CD8-positive, alpha-beta memory T cell (primary cell): Measurements from ENCODE around the gene ACSS1. TPM values are rescaled to one million over a fixed set of nuclear protein-coding genes. Genes with fewer than 3 reads are reported as not detected.

Experiments
- CTCF ChIA-PET: fragments of 350-600 bp; sonication (Branson Sonifier 250); formaldehyde crosslinking; loops from one replicate; lab custom pipeline; 2021; ENCODE audit warnings: antibody characterized with exemption; lab: Charles Lee
- POLR2A ChIA-PET: fragments of 350-600 bp; sonication (Branson Sonifier 250); formaldehyde crosslinking; loops from one replicate; lab custom pipeline; 2021; ENCODE audit warnings: antibody characterized with exemption; lab: Charles Lee
- DNase-seq, 5 donors: peaks; one replicate each; pipeline versions ENCODE4 v3.0.0 to v3.0.0-alpha.2; 2020 to 2022; ENCODE audit warnings: mixed read lengths in 1 of 5
- H3K27ac ChIP-seq: one replicate; pipeline ENCODE4 v1.7.0; 2013; ENCODE audit warnings: low read depth, mild to moderate bottlenecking, low read length, moderate library complexity
- H3K27me3 ChIP-seq: 2 replicates; pipeline ENCODE4 v1.7.0; 2013; ENCODE audit warnings: low read length, mild to moderate bottlenecking; ENCODE audit not compliant: insufficient read depth, poor library complexity, severe bottlenecking
- H3K36me3 ChIP-seq: 2 replicates; pipeline ENCODE4 v1.7.0; 2013; ENCODE audit warnings: mild to moderate bottlenecking, low read length, moderate library complexity; ENCODE audit not compliant: insufficient read depth
- H3K4me1 ChIP-seq: 2 replicates; pipeline ENCODE4 v1.7.0; 2013; ENCODE audit warnings: mild to moderate bottlenecking, low read length, moderate library complexity; ENCODE audit not compliant: insufficient read depth
- H3K4me3 ChIP-seq: 2 replicates; pipeline ENCODE4 v1.7.0; 2013; ENCODE audit warnings: mild to moderate bottlenecking, low read length
- H3K9me3 ChIP-seq: 2 replicates; pipeline ENCODE4 v1.7.0; 2013; ENCODE audit warnings: mild to moderate bottlenecking, low read length
- H3K27ac Mint-ChIP-seq, 8 donors: one replicate each; pipeline ENCODE4 v1.8.0; 2020 to 2021; ENCODE audit warnings: mixed read lengths in 8 of 8, mild to moderate bottlenecking in 6 of 8, inconsistent platforms in 3 of 8, moderate library complexity in 3 of 8
- H3K27me3 Mint-ChIP-seq, 2 donors: one replicate each; pipeline ENCODE4 v1.8.0; 2020 to 2021; ENCODE audit warnings: mixed read lengths in 2 of 2, mild to moderate bottlenecking in 1 of 2, moderate library complexity in 1 of 2
- H3K36me3 Mint-ChIP-seq, 3 donors: one replicate each; pipeline ENCODE4 v1.8.0; 2020 to 2021; ENCODE audit warnings: mixed read lengths in 3 of 3, inconsistent platforms in 1 of 3, mild to moderate bottlenecking in 1 of 3
- H3K4me1 Mint-ChIP-seq, 3 donors: one replicate each; pipeline ENCODE4 v1.8.0; 2020 to 2021; ENCODE audit warnings: mixed read lengths in 3 of 3, inconsistent platforms in 1 of 3, mild to moderate bottlenecking in 1 of 3
- H3K4me3 Mint-ChIP-seq, 7 donors: one replicate each; pipeline ENCODE4 v1.8.0; 2020 to 2021; ENCODE audit warnings: mixed read lengths in 7 of 7, mild to moderate bottlenecking in 6 of 7, moderate library complexity in 4 of 7, inconsistent platforms in 2 of 7
- H3K9me3 Mint-ChIP-seq, 5 donors: one replicate each; pipeline ENCODE4 v1.8.0; 2020 to 2022; ENCODE audit warnings: mixed read lengths in 5 of 5, mild to moderate bottlenecking in 3 of 5, moderate library complexity in 2 of 5, inconsistent platforms in 1 of 5
- polyA plus RNA-seq: library from polyadenylated mRNA; unstranded; fragments of 300-500 nt; fragmentation: Illumina TruSeq; gene quantifications from one replicate; pipeline ENCODE4 v1.2.3, GENCODE V29; 2021
- total RNA-seq, 2 experiments: library from RNA; stranded (reverse); gene quantifications; one replicate each; pipeline ENCODE4 v1.2.3, GENCODE V29; 2021

Gene ACSS1
- total and polyA plus RNA-seq, 3 experiments from 2014 or later: 24.5 to 59.6 (median 24.8) TPM

DNA sequence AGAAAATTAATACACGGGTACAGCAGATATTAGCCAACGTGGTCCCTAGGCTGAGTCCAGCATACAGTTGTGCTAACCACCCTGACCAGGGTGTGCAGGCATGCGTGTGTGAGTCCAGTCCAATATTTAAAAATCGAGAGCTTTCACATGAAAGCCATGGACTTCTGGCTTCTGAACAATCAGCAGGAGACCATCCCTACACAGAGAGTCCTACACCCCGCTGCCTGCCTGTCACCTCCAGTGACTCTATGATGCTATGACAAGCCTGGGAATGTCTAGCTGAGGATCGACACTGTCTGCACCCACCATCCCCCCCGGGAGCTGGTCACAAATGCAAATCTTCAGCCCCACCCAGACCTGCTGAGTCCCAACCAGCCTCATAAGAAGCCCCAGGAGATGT is 7.9 kb downstream of the ACSS1 start:
- DNase-seq: no peak
- Histone ChIP-seq H3K27me3 (no peaks in the 10 kb centered on the region), H3K9me3 (no peaks in the 10 kb centered on the region), H3K27ac (no peak overlapping the region), H3K36me3 (peaks cover 3% of the 10 kb centered on the region), H3K4me3 (no peak overlapping the region), H3K4me1 (peaks cover 24% of the 10 kb centered on the region)
- H3K4me1 Mint-ChIP-seq: peaks cover 49 to 77% (median 67%) of the 10 kb centered on the region in 3 donors
- no peaks in the 10 kb centered on the region for H3K9me3 Mint-ChIP-seq
- no peak overlapping the region for H3K4me3 Mint-ChIP-seq
- POLR2A ChIA-PET: no interaction called here
- H3K36me3 Mint-ChIP-seq: peaks cover 0 to 68% (median 0%) of the 10 kb centered on the region in 3 donors
- CTCF ChIA-PET: interaction anchor here (1.1 kb wide), 2 partner anchors 9 to 56 kb away, joined by 3 read pairs; no protein-coding TSS in a partner anchor
- H3K27me3 Mint-ChIP-seq: no peaks in the 10 kb centered on the region
- H3K27ac Mint-ChIP-seq: peak overlapping the region; percentile 35 to 88 (median 70)

DNA sequence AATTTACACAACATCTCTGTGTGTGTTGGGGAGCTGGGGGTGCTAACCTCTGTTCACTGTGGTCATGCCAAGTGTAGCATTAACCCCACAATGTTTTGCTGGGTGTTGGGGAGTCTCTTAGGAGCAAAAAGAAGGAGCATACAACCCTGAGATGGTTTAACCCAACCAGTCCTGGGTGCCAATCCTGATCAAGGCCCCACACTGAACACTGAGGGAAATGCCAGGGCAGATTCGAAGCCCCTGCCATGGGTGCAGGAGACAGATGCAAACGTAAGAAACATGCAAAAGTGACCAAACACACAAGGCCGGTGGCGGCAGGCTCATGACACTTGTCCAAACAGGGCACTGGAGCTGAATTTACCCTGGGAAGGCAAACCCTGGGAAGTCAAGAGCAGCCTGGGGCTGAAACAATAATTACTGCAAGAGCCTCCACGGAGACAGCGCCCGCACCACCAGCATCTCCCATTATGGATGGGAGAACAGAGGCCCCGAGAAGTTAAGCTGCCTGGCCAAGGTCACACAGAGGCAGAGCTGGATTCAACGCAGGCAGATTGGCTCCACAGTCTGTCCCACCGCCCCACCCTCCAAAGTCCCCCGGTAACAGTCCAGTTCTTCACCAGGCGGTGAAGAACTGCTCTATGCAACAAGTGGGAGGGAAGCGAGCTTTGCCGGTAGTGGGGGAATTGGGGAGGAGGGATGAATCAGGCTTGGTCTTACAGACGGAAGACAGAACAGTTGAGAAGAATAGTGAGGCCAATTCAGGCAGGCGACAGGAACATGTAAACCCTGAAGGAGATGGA is 8.5 kb downstream of the ACSS1 start:
- Histone ChIP-seq H3K36me3 (peaks cover 1% of the 10 kb centered on the region), H3K4me3 (no peak overlapping the region), H3K9me3 (no peaks in the 10 kb centered on the region), H3K4me1 (peaks cover 17% of the 10 kb centered on the region), H3K27ac (no peak overlapping the region), H3K27me3 (no peaks in the 10 kb centered on the region)
- H3K27me3 Mint-ChIP-seq: no peaks in the 10 kb centered on the region
- peaks cover 43 to 71% (median 61%) of the 10 kb centered on the region in 3 donors for H3K4me1 Mint-ChIP-seq
- H3K4me3 Mint-ChIP-seq: peak overlapping the region in 1 of 7 donors; percentile 18
- ChIA-PET POLR2A (no interaction called here), CTCF (interaction anchor here (1.1 to 1.3 kb wide), 3 partner anchors 9 to 56 kb away, joined by 3 read pairs; no protein-coding TSS in a partner anchor)
- peak in 1 of 5 donors; percentile 32 for DNase-seq
- H3K27ac Mint-ChIP-seq: peak overlapping the region; percentile 25 to 90 (median 72)
- no peaks in the 10 kb centered on the region for H3K9me3 Mint-ChIP-seq
- H3K36me3 Mint-ChIP-seq: peaks cover 0 to 64% (median 0%) of the 10 kb centered on the region in 3 donors

DNA sequence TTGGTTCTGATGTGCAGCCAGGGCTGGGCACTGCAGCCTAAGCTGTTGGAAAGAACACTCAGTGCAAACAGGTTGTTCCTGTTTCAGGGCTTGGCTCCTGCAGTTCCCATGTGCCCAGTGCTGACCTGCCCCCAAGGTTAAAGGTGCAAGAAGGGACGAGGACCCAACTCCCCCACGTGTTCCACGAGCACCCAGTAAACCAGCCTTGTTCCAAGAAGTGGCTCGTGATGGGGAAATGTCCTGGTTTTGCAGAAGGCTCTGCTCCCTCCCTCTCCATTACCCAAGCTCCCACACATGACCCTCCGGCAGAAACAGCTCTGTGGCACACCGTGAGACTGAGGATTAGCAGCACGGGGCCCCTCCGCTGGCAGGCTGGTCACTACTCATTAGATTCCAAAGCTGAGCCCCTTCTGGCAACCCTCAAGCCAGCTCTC is 9.4 kb downstream of the ACSS1 start:
- H3K36me3 Mint-ChIP-seq: peaks cover 0 to 60% (median 0%) of the 10 kb centered on the region in 3 donors
- CTCF ChIA-PET: interaction anchor here (1.3 kb wide), 1 partner anchor 16 kb away, joined by 3 read pairs; no protein-coding TSS in a partner anchor
- peaks cover 35 to 68% (median 51%) of the 10 kb centered on the region in 3 donors for H3K4me1 Mint-ChIP-seq
- H3K27me3 ChIP-seq: no peaks in the 10 kb centered on the region
- peaks cover 8% of the 10 kb centered on the region for H3K4me1 ChIP-seq
- no peaks in the 10 kb centered on the region for H3K9me3 ChIP-seq
- H3K9me3 Mint-ChIP-seq: no peaks in the 10 kb centered on the region
- POLR2A ChIA-PET: no interaction called here
- H3K4me3 ChIP-seq: no peak overlapping the region
- peak overlapping the region in 1 of 7 donors; percentile 6 for H3K4me3 Mint-ChIP-seq
- H3K27me3 Mint-ChIP-seq: no peaks in the 10 kb centered on the region
- no peak overlapping the region for H3K27ac ChIP-seq
- H3K27ac Mint-ChIP-seq: peak overlapping the region in 5 of 8 donors; percentile 18 to 88 (median 47)
- H3K36me3 ChIP-seq: no peaks in the 10 kb centered on the region
- peak in 1 of 5 donors; percentile 13 for DNase-seq

DNA sequence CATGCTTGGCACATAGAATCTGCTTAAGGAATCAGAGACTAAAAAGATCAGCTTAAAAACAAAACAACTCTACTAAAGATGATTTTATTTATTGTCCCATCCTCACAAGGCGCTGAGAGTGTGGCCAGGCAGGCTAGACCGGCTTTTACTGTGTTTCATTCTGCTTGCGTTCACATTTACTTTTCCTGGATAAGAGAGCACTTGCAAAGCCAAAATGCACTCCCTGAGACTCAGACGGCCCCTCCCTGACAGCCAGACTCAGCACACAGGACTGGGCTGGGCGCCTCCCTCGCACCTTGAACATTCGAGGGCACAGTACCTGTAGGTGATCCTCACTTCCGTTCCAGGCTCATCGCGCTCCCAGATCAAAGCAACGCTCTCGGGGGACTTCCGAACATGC is 10.2 kb downstream of the ACSS1 start:
- Histone ChIP-seq H3K27me3 (no peaks in the 10 kb centered on the region), H3K4me3 (no peak overlapping the region), H3K4me1 (peaks cover 15% of the 10 kb centered on the region), H3K27ac (no peak overlapping the region), H3K36me3 (no peaks in the 10 kb centered on the region), H3K9me3 (no peaks in the 10 kb centered on the region)
- H3K4me1 Mint-ChIP-seq: peaks cover 38 to 69% (median 53%) of the 10 kb centered on the region in 3 donors
- ChIA-PET CTCF (interaction anchor here (1.3 to 1.4 kb wide), 2 partner anchors 9 to 17 kb away, joined by 3 read pairs; no protein-coding TSS in a partner anchor), POLR2A (no interaction called here)
- H3K27ac Mint-ChIP-seq: peak overlapping the region; percentile 29 to 91 (median 82)
- peak in 1 of 5 donors; percentile 47 for DNase-seq
- peaks cover 0 to 58% (median 0%) of the 10 kb centered on the region in 3 donors for H3K36me3 Mint-ChIP-seq
- H3K9me3 Mint-ChIP-seq: no peaks in the 10 kb centered on the region
- H3K4me3 Mint-ChIP-seq: peak overlapping the region in 1 of 7 donors; percentile 32
- no peaks in the 10 kb centered on the region for H3K27me3 Mint-ChIP-seq

DNA sequence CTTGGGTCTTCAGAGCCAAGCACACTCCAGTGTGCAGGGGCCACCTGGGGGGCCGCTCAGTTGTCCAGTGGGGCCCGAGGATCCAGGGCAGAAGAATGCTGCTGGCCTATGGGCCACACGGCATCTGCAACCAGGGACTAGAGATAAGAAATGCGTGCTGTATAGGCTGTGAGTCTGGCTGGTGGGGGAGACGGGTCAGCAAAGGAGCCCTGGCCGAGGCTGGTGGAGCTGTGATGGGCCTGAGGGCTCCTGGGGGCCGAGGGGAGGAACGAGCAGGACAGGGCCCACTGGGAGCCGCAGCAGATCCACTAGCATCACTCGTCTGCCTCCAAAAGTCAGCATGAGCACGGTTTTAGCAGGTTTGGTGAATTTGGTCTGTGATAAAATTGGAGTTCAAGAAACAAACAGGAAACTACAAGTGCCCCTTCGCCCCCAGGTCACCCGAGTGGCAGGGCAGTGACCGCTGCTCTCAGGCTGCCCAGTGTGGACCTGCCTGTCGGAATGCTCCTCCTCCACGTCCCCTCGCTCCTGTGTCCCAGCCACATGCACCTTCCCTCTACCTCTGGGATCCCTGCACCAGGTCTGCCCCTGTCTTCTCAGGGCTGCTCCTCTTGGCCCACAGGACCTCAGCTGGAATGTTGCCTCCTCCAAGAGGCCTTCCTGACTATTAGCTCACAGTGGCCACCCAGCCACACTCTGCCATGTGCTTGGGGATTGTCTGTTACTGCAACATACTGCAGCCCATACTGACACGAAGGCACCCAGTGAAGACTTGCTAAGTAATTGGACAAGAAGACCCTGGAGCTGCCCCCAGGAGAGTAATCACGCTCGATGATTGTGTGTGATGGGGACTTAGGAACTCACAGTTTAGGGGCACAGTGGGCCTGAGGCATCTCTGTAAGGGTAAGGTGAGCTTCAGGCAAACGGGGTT is 10.9 kb downstream of the ACSS1 start:
- Histone ChIP-seq H3K36me3 (no peaks in the 10 kb centered on the region), H3K27me3 (no peaks in the 10 kb centered on the region), H3K4me1 (peaks cover 16% of the 10 kb centered on the region), H3K4me3 (no peak overlapping the region), H3K9me3 (no peaks in the 10 kb centered on the region), H3K27ac (no peak overlapping the region)
- ChIA-PET CTCF (interaction anchor here (0.9 to 1.4 kb wide), 3 partner anchors 10 to 53 kb away, joined by 3 read pairs; no protein-coding TSS in a partner anchor), POLR2A (no interaction called here)
- Mint-ChIP-seq H3K9me3 (no peaks in the 10 kb centered on the region), H3K27me3 (no peaks in the 10 kb centered on the region), H3K27ac (peak overlapping the region in 6 of 8 donors; percentile 33 to 88 (median 74)), H3K4me3 (no peak overlapping the region), H3K36me3 (peaks cover 0 to 53% (median 0%) of the 10 kb centered on the region in 3 donors), H3K4me1 (peaks cover 38 to 69% (median 52%) of the 10 kb centered on the region in 3 donors)
- DNase-seq: peak in 1 of 5 donors; percentile 25

DNA sequence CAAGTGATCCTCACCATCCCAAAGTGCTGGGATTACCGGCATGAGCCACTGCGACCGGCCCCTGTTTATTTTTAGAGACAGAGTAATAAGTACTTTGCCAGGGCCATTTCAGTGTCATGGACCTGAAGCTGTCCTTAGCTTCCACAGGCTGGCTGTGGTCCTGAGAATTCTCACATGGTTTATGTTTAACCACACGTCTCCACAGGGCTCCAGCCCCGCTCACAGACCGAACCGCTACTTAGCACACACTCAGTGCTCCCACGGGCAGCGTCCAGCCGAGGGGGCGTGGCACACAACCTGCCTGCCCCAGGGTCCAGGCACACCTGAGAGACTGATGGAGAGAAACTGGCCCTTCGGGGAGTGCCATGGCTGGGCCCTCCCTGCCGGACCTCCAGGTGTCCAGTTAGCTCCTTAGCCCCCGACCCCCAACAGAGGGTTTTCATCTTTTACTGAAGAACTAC is 11.7 kb downstream of the ACSS1 start:
- peak in 1 of 5 donors; percentile 35 for DNase-seq
- Mint-ChIP-seq H3K36me3 (peaks cover 0 to 51% (median 0%) of the 10 kb centered on the region in 3 donors), H3K9me3 (no peaks in the 10 kb centered on the region), H3K27me3 (no peaks in the 10 kb centered on the region), H3K4me1 (peaks cover 38 to 69% (median 51%) of the 10 kb centered on the region in 3 donors), H3K27ac (peak overlapping the region in 2 of 8 donors; percentile 54), H3K4me3 (no peak overlapping the region)
- CTCF ChIA-PET: interaction anchor here (1.0 to 1.4 kb wide), 2 partner anchors 10 to 11 kb away, joined by 3 read pairs; no protein-coding TSS in a partner anchor
- H3K4me1 ChIP-seq: peaks cover 23% of the 10 kb centered on the region
- no peaks in the 10 kb centered on the region for H3K27me3 ChIP-seq
- H3K9me3 ChIP-seq: no peaks in the 10 kb centered on the region
- H3K27ac ChIP-seq: no peak overlapping the region
- POLR2A ChIA-PET: no interaction called here
- no peak overlapping the region for H3K4me3 ChIP-seq
- no peaks in the 10 kb centered on the region for H3K36me3 ChIP-seq

DNA sequence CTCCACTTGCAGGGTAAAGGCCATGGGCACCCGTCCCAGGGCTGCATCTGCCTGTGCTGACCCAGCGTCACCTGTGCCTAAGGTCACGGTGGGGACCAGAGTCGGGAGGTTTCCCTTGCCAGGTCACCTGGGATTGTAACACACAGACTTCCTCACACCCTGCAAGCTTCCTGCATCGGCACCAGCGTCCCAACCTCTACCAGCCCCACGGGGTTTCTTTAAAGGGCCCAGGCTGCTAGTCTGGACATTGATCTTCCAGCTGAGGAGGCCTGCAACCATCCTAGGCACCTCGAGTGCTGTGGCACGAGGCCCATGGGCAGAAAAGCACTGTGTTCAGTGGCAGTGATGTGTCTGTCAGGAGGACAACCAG is 12.6 kb downstream of the ACSS1 start:
- H3K27ac Mint-ChIP-seq: peak overlapping the region in 6 of 8 donors; percentile 47 to 84 (median 66)
- CTCF ChIA-PET: no interaction called here
- Histone ChIP-seq H3K27me3 (no peaks in the 10 kb centered on the region), H3K4me3 (no peak overlapping the region), H3K9me3 (no peaks in the 10 kb centered on the region), H3K27ac (no peak overlapping the region), H3K36me3 (no peaks in the 10 kb centered on the region), H3K4me1 (peaks cover 29% of the 10 kb centered on the region)
- no peak overlapping the region for H3K4me3 Mint-ChIP-seq
- H3K27me3 Mint-ChIP-seq: no peaks in the 10 kb centered on the region
- no peaks in the 10 kb centered on the region for H3K9me3 Mint-ChIP-seq
- POLR2A ChIA-PET: no interaction called here
- peaks cover 0 to 44% (median 0%) of the 10 kb centered on the region in 3 donors for H3K36me3 Mint-ChIP-seq
- DNase-seq: peak in 1 of 5 donors; percentile 31
- peaks cover 37 to 64% (median 45%) of the 10 kb centered on the region in 3 donors for H3K4me1 Mint-ChIP-seq
